HCEC 1CT (cell line): ENCODE measurements around the gene FBXO45.
"Not testable (repeated sequence)": the region's sequence is repeated elsewhere in the genome, so short reads cannot be mapped to it uniquely, and the experiment has no call there.

Experiments
- DNase-seq: peaks from one replicate; pipeline ENCODE4 v3.0.0-alpha.2; 2017

Gene FBXO45

DNA sequence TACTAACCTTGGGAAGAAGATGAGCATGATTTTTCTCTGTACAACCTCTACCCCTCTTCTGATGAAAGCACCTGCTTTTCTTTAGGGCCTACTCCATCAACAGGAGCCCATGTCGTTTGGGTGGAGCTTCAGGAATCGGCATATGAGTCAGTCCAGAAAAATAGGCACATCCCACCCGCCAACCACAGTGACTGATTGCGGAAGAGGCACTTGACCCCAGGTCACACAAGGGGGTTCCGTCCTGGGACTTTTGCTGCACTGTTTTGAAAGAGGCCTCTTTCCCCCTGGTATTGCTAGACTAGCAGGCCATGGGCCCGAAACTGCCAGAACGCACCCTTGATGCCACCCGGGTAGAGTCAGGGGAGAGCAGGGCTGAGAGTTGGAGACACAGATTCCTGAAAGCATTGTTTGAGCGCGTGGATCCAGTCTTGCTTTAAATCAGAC, 51.7 kb downstream of the FBXO45 start:
- no peak for DNase-seq

DNA sequence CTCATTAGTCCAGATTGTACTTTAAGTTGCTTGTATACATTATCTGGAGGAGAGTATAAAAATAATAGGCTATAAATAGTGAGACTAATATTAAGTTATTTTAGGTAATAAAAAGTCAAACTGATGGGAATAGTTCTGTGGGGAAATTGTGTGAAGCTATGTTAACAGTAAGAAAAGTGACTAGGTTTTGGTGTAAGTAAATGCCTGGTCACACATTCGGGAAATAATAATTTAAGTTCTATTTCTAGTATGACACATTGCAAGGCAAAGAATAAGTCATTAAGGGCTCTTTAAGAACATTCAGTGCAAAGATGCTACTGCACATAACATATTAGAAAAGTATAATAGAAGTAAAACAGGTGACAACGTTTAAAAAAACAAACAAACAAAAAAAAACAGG, 52.2 kb downstream of the FBXO45 start:
- DNase-seq: no peak

DNA sequence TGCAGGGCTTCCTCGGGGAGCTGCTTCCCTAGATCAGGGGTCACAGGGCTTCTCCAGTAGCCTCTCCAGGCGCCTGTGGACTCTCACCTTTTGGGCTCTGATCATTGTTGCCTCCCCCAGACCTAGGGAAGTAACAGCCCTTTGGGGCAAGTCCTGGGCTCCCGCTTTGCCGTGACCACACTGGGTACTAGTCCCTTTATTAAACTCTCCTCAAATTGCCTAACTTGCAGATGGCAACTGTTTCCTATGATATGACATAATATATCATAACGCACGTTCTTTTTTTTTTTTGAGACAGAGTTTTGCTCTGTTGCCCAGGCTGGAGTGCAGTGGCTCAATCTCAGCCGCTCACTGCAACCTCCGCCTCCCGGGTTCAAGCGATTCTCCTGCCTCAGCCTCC, 53.2 kb downstream of the FBXO45 start:
- DNase-seq: no peak

DNA sequence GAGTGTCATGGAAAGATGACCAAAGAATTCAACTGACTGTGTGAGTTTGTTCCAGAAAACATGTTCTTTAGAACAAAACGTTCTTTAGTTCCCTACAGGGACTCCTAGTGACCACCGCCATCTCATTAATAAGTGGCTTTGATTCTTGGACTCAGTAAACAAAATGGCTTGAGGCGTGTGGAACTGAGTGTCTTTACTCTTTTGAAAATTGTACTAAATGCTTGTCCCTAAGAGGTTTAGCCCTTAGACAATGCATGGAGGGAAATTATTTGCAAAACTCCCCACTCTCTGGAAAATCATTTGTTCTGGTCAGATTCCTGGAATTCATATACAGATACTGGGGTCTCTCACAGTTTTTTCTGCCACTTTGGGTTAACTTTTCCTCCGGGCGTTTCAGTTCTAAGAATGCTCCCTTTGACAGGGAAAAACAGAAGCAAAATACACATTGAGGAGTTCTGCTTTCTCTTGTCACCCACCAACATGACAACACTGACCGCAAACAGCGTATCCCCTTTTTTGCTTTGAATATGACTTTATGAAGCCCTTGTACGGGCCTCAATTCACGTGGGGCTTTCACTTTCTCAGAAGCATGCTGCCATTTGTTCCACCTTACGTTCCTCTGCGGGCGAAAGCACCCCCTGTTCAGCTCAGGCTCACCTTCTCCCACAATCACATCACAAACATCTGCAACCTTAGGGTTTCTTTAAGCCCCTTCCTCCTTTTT, 55.8 kb downstream of the FBXO45 start:
- DNase-seq: no peak

DNA sequence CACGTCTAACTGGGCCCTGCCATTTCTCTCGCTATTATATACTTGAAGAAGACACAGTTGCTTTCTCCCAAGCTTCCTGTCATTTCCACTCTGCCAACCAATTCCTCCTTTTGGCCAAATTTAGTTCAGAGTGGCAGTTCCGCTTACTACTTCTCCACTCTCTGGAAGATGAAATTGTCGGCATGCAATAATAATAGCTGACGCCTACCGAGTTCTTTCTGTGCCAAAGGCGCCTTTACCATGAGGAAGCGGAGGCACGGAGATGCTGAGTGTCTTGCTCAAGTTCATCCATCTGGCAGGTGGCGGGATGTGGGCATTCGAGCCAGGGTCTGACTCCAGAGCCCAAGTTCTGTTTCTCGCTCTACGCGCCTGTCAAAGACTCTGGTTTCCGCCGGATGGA, 56.4 kb downstream of the FBXO45 start:
- DNase-seq: no peak

DNA sequence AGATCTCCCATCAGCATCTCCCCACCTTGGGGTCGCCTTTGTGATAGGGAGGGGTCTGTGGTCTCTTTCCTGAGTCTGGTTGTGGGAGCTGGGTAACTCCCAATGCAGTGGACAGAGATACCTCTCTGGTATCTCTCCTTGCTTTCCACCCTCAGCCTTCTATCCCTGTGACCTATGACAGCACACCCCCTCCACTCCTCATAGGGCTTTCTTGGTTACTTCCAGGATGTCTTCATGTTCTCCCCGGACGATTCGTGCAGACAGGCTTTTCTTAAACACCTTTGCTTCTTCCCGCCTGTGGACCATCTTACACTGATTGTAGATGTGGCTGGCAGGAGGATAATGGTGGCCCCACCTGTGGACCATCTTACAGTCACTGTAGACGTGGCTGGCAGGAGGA, 56.9 kb downstream of the FBXO45 start:
- DNase-seq: no peak

DNA sequence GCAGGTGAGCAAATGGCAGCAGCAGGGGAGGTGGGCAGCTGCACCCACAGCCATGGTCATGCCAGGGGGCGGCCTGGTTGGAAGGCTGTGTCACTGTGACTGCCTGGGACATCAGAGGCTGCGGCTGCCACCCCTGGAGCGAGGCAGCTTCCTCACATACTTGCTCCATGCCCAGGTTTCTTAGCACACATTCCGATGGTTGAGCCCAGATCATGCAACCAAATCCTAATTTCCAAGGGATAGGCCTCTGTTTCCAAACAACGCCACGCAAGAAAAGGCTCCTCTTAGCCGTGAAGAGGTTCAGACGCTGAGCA, 59.4 kb downstream of the FBXO45 start:
- no peak for DNase-seq

DNA sequence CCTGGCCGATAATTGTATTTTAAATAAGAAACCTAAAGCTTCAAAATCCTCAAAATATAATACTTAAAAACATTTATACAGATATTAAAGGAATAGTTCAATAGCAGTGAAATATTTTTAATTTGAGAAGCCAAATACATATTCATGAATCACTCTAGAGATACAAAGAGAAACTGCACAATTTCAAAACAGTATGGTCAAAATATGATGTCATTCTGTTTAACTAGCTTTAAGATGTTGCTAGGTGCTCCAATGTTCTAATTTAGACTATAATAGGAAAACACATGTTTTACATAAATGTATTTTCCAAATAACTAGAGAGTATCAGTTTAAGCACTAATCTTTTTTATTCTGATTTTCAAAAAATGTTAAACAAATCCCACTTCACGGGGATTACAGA, 60.8 kb downstream of the FBXO45 start:
- DNase-seq: no peak

DNA sequence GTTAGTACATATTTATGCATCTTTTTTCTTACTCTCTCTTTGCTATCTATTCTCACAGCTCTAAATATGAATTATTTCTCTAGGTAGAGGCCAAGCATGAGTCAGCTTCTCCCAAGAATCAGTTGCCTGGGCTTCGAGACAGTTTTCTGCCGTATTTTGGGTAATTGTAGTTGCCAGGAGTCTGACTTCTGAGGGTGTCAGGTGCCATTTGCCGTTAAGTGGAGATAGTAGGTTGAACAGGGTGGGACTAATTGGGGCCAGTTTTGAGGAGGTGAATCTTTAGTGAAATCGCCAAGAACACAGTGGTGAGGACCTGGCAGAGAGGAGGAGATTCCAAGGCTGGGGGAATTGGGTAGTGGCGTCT, 63.2 kb downstream of the FBXO45 start:
- DNase-seq: no peak

DNA sequence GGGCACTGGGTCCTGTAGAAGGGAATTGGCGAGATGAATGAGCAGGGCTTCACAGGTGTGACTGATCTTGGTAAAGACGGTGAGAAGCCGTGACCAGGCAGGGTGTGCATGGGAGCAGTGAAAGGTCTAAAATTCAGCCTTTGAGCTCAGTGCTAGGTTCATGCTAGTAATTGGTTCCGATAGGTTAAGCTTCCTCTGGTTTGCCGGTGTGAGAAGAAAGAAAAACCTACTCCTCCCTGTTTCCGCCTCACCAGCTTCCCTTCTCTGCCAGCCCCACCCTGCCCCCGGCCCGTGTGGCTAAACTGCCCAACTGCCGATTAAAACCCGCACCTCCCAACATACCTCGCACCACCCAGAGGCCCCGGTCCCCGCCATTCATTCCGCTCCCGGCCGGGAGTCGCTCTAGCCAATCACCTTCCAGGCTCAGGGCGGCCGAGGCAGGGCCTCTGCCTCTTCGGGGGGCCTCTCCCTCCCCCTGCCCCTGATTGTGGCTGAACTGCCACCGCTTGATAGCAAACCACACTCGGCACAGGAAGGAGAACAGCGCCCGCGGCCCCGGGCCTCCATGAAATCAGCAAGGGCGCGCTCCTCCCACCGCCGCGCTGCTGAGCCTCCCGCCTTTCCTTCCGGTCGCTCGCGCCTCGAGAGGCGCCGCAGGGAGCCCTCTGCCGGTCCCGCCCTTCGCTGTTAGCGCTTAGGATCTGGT, 63.7 kb downstream of the FBXO45 start:
- peak; percentile 74 for DNase-seq

DNA sequence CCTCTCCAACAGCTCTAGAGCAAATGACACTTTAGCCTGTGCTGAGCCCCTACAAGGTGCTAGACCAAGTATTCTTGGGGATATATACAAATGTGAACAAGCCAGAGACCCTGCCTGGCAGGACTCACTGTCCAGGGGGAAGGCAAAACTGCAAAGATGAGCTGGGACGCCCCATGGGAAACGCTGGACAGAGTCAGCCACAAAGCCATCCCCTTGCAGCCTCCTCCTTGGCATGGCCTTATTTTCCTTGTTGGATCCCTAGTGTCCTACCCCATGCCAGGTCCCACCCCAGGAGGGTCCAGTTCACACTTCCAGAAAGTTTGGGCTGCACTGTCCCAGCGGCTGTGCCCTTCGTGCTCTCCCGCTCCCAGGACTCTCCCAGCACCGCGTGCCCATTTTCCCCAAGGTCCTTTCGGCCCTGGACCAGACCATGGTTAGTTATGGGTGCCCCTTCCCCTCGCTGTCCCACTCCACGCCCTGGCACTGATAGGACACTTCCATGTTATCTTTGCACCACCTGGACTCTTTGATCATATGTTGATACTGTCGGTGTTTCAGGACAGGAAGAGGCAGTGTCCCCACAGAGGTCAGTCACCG, 65.2 kb downstream of the FBXO45 start:
- no peak for DNase-seq

DNA sequence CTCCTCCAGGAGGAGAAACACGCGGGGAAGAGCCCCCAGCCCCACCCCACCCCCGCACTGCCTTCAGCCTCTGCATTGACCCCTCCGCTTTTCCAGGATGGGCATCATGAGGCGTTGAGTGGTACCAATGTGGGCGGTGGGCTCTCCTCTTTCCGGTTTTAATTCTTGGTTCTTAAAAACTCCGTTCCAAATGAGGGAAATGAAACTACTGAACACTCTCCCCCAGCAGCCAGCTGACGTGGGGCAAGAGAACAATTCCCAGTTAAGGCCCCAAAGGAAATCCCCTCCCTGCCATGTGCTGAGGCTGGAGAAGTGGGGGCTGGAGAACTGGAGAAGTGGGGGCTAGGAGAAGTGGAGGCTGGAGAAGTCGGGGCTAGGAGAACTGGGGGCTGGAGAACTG, 65.8 kb downstream of the FBXO45 start:
- DNase-seq: no peak

DNA sequence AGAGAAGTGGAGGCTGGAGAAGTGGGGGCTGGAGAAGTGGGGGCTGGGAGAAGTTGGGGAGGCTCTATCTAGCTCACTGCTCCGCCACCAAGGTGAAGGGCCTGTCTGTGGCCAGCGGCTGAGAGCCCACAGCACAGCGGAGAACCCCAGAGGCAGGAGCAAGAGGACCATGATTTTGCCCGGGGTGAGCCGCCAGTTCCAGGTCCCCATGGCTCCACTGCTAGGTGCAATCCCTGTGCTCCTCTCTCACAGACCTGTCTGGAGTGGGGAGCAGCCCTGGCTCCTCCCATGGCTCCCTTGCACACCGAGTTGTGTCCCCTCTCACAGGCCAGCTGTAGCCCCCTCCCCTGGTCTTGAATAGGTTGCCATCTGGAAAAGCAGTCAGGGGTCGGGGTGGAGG, 66.4 kb downstream of the FBXO45 start:
- no peak for DNase-seq

DNA sequence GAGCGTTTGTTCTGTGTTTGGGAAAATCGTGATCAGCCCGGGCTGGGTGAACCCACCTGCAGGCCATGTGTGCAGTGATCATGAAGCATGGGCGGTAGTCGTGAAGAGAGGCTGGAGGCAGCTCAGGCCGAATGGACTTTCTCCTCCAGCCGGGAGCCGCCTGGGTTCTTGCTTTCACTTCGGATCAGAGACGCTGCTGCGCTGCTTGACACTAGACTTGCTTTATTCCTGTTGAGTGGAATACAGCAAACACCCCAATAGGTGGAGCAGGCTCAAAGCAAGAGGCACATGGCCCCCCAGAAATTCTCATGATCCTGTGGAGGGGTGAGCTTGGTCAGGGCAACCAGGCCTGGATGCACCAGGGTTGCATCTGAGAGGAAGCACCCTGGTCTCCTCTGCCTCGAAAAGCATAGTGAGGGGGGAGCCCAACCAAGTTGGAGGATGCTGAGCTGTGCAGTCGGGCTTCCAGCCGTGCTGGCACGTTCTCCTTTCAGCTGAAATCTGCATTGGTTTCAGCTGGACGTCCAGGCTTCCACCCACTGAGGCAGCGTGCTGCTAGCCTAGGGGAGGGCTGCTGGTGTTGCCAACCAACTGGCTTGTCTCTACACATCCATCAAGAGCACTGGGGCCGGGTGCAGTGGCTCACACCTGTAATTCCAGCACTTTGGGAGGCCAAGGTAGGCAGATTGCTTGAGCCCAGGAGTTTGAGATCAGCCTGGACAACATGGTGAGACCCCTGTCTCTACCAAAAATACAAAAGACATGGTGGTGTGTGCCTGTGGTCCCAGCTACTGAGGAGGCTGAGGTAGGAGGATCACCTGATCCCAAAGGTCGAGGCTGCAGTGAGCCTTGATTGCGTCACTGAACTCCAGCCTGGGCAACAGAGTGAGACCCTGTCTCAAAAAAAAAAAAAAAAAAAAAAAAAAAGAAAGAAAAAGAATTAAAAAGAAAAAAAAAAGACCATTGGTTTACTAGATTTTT, 68.2 kb downstream of the FBXO45 start:
- no peak for DNase-seq

DNA sequence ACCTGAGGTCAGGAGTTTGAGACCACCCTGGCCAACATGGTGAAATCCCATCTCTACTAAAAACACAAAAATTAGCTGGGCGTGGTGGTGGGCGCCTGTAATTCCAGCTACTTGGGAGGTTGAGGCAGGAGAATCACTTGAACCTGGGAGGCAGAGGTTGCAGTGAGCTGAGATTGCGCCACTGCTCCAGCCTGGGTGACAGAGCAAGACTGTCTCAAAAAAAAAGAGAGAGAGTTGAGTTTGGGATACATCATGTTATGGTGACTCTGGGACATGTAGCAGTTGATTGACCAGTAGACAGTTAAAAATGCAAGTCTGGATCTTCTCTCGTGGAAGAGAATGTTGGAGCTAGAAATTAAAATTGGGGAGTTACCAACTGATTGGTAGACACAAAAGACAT, 69.5 kb downstream of the FBXO45 start:
- not testable (repeated sequence) for DNase-seq
